Raji (cell line): Measurements from ENCODE around the gene ADTRP.

Experiments used
- POLR2A ChIP-seq: IDR thresholded peaks from 2 replicates; pipeline ENCODE4 v1.6.1; 2011; ENCODE audit warnings: low read depth, low read length, control low read depth; ENCODE audit not compliant: insufficient read depth

Gene ADTRP

DNA sequence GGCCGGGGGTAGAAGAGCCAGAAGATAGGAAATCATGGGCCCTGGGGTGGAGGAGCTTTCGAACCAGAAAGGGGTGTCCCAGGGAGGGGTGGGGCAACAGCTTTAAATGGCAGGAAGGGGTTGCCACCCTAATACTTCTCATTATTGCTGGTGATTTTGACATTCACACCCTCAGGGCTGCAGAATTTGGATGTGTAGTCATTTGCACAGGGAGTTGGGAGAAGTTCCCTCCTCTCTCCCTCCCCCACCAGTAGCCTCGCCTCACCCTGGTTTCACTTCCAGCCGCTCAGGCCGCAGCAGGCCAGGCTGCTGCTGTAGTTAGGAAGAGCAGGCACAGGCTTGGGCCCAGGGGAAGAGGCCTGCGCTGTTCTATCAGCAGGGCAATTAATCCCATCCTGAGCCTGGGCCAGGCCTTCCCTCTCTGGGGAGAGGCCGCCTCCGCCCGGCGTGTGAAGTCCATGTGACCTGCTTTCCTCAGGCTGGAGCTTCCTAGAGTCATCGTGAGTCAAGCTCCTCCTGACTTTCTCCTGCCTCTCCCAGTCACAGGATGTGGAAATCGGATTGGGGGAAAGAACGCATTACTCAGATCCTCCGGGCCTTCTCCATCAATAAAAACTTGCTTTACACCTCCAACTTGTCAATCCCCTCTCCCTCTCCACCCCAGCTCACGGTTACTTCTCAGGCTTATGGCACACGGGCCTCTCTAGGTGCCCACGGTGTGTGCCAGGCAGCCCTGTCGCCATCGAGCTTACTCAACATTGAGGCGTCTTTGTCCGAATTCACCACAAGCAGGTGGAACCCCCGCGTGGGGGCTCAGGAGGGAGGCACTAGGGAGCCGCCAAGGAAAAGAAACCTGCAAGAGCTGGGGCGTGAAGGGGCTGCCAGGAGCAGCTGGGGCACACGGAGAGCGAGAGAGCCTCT, 7.8 kb downstream of the ADTRP start:
- TF ChIP-seq POLR2A = no peak

DNA sequence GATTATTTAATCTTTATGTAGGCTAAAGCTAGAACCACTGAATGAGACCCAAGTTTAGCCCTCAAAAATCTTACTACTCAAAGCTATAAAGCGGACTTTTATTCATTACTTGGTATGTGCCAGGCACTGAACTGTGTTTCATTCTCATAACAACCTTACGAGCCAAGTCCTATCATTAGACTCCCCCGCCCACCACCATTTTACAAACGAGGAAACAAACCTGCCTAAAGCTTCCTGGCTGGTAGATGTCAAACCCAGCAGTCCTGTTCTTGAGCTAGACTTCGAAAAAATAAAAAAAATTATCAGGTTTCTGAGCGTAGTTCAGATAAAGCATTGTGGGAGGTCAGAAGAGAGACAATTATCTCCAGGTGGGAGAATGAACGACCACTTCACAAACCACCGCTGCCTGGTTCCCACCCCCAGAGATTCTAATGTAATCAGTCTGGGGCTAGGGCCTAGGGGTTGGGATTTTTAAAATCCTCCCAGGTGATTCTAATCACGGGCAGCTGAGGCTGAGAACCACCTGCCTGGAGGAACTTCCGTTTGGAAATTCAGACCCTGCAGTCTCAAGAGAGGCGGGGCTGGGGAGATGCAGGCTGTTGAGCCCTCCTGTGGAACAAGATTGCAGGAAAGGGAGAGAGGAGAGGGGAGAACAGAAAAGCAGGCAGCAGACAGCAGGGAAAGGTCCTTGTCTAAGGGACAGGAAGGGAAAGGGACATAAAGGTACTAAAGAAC, 8.6 kb downstream of the ADTRP start:
- TF ChIP-seq POLR2A = no peak

GRCh38 chr6:11769244-11769643, 9.4 kb downstream of the ADTRP start:
- no peak for TF ChIP-seq POLR2A

DNA sequence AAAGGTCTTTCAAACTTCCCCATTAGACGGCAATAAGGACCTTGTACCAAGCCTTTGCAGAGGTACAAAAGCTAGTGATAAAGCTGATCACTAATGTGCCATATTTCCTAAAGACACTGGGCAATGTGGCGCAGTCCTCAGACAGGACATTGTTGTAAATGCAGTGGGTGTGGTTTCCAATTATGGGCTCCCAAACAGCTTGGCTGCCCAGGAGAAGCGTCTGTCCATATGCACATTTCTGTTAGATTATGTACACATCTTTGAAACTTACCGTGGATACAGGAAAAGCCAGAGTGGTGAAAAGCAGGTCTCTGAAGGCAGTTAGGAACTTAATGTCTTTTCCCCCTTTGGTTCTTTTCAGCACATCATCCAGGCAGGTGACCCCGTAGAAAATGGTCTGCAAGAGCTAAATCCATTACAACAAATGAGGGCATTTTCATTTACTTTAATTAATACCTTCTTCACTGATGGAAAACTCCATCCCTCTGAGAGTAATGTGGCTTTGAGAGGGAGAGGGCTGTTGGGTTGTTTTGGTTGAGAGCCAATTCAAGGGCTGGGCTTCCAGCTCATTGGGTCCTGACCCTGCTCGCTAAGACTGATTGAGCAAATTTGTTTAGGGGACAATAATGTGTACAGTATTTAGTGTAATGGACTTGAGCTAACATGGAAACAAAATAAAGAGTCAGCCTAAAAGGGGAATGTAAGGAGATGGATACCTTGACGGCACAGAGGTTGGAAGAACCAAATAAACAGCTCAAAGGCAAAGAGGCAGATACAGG, 10.4 kb downstream of the ADTRP start:
- no peak for TF ChIP-seq POLR2A

DNA sequence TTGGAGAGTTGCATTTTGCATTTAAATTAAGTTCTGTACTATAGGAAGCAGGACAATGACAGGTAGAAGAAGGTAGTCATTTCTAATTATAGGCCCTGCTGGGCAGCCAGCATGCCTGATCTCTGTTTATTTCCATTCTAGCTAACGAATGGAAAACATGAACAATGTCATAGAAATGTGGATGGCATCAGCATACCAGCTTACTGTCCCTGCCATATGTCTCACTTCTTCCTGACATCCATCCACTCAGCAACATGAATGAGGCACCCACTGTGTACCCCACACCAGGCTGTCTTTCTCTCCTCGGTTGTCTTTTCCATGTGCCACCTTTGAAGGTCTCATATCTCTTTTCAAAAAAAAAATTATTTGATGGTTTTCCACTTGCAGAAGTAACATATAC, 11.1 kb downstream of the ADTRP start:
- no peak for TF ChIP-seq POLR2A

- no peak for TF ChIP-seq POLR2A
Observed at GRCh38 chr6:11766589-11767450, 11.8 kb downstream of the ADTRP start.

DNA sequence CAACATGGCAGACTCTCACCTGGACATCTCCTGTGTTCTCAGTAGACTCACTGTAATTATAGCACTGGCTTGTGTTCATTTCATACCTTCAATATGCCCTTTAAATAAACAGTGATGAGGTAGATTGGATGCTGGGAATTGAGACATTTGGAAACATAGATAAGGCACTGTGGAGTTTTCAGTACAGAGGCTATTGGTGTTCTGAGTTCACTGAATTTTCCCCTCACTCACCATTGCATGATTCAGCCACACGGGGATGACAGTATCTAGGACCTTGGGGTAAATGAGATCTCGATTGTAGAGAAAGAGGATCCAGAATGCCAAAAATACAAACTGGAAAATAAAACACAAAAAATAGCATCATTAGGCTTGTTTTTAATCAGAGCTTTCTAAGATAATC, 12.6 kb downstream of the ADTRP start:
- no peak for TF ChIP-seq POLR2A

- no peak for TF ChIP-seq POLR2A
Observed at GRCh38 chr6:11764250-11764604, 14.4 kb downstream of the ADTRP start.

DNA sequence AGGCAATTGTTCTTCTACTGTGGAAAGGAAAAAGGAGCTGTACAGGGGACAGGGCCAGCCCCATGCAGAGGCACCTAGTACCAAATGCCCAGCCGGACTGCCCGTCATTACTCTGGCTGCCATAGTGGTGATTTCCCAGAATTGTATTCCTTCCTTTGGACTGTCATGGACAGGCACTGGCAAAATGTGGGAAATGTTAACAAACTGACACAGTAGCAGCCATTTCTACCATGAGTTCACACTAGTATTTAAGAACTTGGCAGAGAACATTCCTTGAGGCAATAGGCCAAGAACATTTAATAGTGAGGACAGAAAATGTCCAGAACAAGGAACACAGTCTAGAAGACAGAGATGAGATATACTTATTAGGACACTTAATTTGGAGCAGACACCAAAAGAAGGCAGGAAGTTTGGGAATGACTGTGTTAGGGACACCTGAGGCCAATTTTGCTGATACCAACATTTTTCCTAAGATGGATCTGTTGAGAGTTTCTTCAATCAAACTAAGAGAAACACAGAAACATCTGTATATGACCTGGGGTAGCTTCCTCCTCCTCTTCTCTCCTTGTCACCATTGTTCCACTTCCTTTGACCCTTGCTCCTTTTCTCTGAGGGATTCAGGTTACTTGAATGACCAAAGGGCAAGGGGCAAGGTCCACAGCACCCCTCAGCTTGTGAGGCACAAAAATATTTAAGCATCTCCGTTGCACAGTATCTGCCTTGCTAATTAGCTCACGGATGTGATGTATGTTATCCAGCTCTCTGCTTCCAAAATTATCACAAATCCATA, 14.9 kb downstream of the ADTRP start:
- TF ChIP-seq POLR2A = no peak

- TF ChIP-seq POLR2A = no peak
Observed at GRCh38 chr6:11762794-11763459, 15.7 kb downstream of the ADTRP start.

DNA sequence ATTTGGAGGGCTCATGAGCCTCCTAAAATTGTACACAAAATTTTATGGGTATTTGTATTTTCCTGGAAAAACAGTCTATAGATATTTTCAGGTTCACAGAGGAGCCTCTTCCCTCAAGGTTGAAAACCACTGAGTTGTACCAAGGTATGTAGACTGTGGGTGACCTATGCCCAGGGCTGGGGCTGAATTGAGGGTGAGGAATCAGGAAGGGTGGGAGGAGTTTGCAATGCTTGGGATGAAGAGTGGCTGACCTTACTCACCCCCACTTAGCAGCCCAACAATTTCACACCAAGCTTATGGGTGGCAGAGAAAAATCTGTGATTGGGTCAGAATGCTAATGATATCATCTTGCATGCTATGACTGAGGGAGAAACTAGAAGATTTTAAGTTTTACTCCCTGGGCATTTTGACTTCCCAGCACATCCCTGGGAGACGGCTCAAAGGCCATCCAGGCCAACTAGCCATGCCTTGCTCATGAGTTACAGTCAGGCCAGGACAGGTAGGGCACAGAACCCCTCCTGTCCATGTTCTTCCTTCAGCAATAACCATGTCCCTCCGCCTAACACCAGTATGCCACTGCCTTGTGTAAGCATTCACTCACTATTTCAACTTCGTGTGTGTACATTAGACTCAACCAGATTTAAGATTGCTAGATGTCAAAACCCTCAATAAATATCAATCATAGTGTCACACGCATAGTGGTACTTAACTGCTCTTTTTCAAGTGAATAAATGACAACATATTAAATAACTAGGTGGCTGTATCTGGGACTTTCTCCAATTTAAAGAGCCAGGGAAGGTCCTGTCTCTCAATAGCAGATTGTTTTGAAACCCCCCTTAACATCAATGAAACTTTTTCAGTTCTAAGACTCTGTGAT, 16.6 kb downstream of the ADTRP start:
- no peak for TF ChIP-seq POLR2A

GRCh38 chr6:11760015-11760473, 18.6 kb downstream of the ADTRP start:
- TF ChIP-seq POLR2A = no peak
